A549 (cell line): ENCODE results near the gene G2E3.

Experiments
- BCL3 ChIP-seq: fragments of >200 bp; sonication (Bioruptor Twin); formaldehyde crosslinking; IDR thresholded peaks from 3 replicates; pipeline ENCODE4 v1.6.1; 2016
- CBX2 ChIP-seq: fragments of 200-600 bp; sonication (generic); IDR thresholded peaks from 2 replicates; pipeline ENCODE4 v1.6.1; 2016; ENCODE audit warnings: low read depth, mild to moderate bottlenecking, borderline replicate concordance
- EHMT2 ChIP-seq: fragments of 200-600 bp; sonication (generic); IDR thresholded peaks from 2 replicates; pipeline ENCODE4 v1.6.1; 2016; ENCODE audit warnings: antibody characterized with exemption, low read depth, mild to moderate bottlenecking, moderate library complexity
- ELK1 ChIP-seq: fragments of 150-350 bp; IDR thresholded peaks from 2 replicates; pipeline ENCODE4 v1.6.1; 2014; ENCODE audit warnings: low read depth, mild to moderate bottlenecking, low read length
- HEYL ChIP-seq: fragments of 250-450 bp; sonication (Bioruptor Pico); IDR thresholded peaks from 2 replicates; pipeline ENCODE4 v1.8.0; 2021; ENCODE audit warnings: mild to moderate bottlenecking, moderate library complexity
- JUN ChIP-seq, 2 experiments: fragments of >200 bp; sonication (Bioruptor Twin); formaldehyde crosslinking; IDR thresholded peaks; 2 replicates in 1 of 2; 3 replicates in 1 of 2; pipeline ENCODE4 v1.6.1; 2016 to 2017
- KDM1A ChIP-seq: fragments of 200-600 bp; sonication (generic); IDR thresholded peaks from 2 replicates; pipeline ENCODE4 v1.6.1; 2016; ENCODE audit warnings: low read depth, mild to moderate bottlenecking
- MAFK ChIP-seq: fragments of 450-650 bp; IDR thresholded peaks from 2 replicates; pipeline ENCODE4 v1.6.1; 2014; ENCODE audit not compliant: partially characterized antibody
- MAX ChIP-seq: IDR thresholded peaks from 2 replicates; pipeline ENCODE4 v1.6.1; 2012
- POLR2A ChIP-seq: IDR thresholded peaks from 2 replicates; pipeline ENCODE4 v1.6.1; 2012; ENCODE audit warnings: mild to moderate bottlenecking, low read length
- RAD21 ChIP-seq, 2 experiments: fragments of >200 bp in 1 of 2; sonication (Bioruptor Twin) in 1 of 2; formaldehyde crosslinking in 1 of 2; IDR thresholded peaks in 1 of 2; conservative IDR thresholded peaks in 1 of 2; 2 replicates in 1 of 2; 3 replicates in 1 of 2; pipeline ENCODE4 v1.6.1; 2012 to 2018; ENCODE audit warnings: inconsistent platforms in 1 of 2
- SMC3 ChIP-seq: fragments of >200 bp; sonication (Bioruptor Twin); formaldehyde crosslinking; IDR thresholded peaks from 3 replicates; pipeline ENCODE4 v1.6.1; 2018; ENCODE audit warnings: inconsistent platforms
- TF ChIP-seq, protein P1 (sequence below): fragments of >200 bp; sonication (Bioruptor Twin); formaldehyde crosslinking; IDR thresholded peaks from 3 replicates; pipeline ENCODE4 v1.5.1; 2016
- TF ChIP-seq, protein P2 (sequence below): fragments of 200-600 bp; sonication (generic); IDR thresholded peaks from 2 replicates; pipeline ENCODE4 v1.6.1; 2016; ENCODE audit warnings: antibody characterized with exemption, mild to moderate bottlenecking, moderate library complexity

GRCh38 chr14:30558675-30559555 is at the start of gene G2E3:
- TF ChIP-seq, protein P1, sequence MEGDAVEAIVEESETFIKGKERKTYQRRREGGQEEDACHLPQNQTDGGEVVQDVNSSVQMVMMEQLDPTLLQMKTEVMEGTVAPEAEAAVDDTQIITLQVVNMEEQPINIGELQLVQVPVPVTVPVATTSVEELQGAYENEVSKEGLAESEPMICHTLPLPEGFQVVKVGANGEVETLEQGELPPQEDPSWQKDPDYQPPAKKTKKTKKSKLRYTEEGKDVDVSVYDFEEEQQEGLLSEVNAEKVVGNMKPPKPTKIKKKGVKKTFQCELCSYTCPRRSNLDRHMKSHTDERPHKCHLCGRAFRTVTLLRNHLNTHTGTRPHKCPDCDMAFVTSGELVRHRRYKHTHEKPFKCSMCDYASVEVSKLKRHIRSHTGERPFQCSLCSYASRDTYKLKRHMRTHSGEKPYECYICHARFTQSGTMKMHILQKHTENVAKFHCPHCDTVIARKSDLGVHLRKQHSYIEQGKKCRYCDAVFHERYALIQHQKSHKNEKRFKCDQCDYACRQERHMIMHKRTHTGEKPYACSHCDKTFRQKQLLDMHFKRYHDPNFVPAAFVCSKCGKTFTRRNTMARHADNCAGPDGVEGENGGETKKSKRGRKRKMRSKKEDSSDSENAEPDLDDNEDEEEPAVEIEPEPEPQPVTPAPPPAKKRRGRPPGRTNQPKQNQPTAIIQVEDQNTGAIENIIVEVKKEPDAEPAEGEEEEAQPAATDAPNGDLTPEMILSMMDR = no peak
- no peak for TF ChIP-seq EHMT2
- no peak for TF ChIP-seq CBX2
- no peak for TF ChIP-seq HEYL (CRISPR knock-in tag)
- TF ChIP-seq KDM1A = no peak
- TF ChIP-seq JUN (IDR thresholded peaks at IDR 0.05) = peak; percentile 63 to 89; a peak in 4 of 5 replicates
- no peak for TF ChIP-seq SMC3
- no peak for TF ChIP-seq RAD21 (conservative IDR thresholded peaks at IDR 0.05 in 1 of 2, IDR thresholded peaks at IDR 0.05 in 1 of 2)
- TF ChIP-seq POLR2A = peak; percentile 82
- TF ChIP-seq MAX = peak; percentile 87
- TF ChIP-seq BCL3 = peak; percentile 76
- no peak for TF ChIP-seq ELK1
- TF ChIP-seq, protein P2, sequence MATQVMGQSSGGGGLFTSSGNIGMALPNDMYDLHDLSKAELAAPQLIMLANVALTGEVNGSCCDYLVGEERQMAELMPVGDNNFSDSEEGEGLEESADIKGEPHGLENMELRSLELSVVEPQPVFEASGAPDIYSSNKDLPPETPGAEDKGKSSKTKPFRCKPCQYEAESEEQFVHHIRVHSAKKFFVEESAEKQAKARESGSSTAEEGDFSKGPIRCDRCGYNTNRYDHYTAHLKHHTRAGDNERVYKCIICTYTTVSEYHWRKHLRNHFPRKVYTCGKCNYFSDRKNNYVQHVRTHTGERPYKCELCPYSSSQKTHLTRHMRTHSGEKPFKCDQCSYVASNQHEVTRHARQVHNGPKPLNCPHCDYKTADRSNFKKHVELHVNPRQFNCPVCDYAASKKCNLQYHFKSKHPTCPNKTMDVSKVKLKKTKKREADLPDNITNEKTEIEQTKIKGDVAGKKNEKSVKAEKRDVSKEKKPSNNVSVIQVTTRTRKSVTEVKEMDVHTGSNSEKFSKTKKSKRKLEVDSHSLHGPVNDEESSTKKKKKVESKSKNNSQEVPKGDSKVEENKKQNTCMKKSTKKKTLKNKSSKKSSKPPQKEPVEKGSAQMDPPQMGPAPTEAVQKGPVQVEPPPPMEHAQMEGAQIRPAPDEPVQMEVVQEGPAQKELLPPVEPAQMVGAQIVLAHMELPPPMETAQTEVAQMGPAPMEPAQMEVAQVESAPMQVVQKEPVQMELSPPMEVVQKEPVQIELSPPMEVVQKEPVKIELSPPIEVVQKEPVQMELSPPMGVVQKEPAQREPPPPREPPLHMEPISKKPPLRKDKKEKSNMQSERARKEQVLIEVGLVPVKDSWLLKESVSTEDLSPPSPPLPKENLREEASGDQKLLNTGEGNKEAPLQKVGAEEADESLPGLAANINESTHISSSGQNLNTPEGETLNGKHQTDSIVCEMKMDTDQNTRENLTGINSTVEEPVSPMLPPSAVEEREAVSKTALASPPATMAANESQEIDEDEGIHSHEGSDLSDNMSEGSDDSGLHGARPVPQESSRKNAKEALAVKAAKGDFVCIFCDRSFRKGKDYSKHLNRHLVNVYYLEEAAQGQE = no peak
- TF ChIP-seq MAFK = no peak
